Keratinocyte (primary cell): Measurements from ENCODE around the gene SEMA3A. TPM values are rescaled to one million over a fixed set of nuclear protein-coding genes. Genes with fewer than 3 reads are reported as not detected.

Experiments
- DNase-seq: peaks from one replicate; pipeline ENCODE4 v3.0.0-alpha.2; 2011; ENCODE audit warnings: low read depth, missing footprints, low spot score
- FAIRE-seq: peaks from 2 replicates; lab custom pipeline; 2011; peaks lifted over from hg19 to GRCh38; lab: Jason Lieb, UNC
- H2AFZ ChIP-seq: 2 replicates; pipeline ENCODE4 v1.6.0; 2012; ENCODE audit warnings: low read length, control low read depth, inconsistent platforms; ENCODE audit not compliant: control insufficient read depth
- H3K27ac ChIP-seq: 2 replicates; pipeline ENCODE4 v1.5.1; 2011; ENCODE audit warnings: low read length; ENCODE audit not compliant: control insufficient read depth, insufficient read depth
- H3K27me3 ChIP-seq: 3 replicates; pipeline ENCODE4 v1.6.0; 2011; ENCODE audit warnings: low read length; ENCODE audit not compliant: control insufficient read depth, insufficient read depth; ENCODE audit errors: extremely low read depth
- H3K36me3 ChIP-seq, 2 experiments: 2 replicates in 1 of 2; 3 replicates in 1 of 2; pipeline ENCODE4 v1.5.1; 2011; ENCODE audit warnings: low read length in 2 of 2, mild to moderate bottlenecking in 1 of 2; ENCODE audit not compliant: control insufficient read depth in 2 of 2, insufficient read depth in 2 of 2; ENCODE audit errors: extremely low read depth in 1 of 2
- H3K4me1 ChIP-seq: 3 replicates; pipeline ENCODE4 v1.5.1; 2011; ENCODE audit warnings: low read length; ENCODE audit not compliant: control insufficient read depth, insufficient read depth; ENCODE audit errors: extremely low read depth
- H3K4me2 ChIP-seq: 3 replicates; pipeline ENCODE4 v1.6.0; 2011; ENCODE audit warnings: low read depth, low read length; ENCODE audit not compliant: control insufficient read depth, insufficient read depth; ENCODE audit errors: extremely low read depth
- H3K4me3 ChIP-seq, 3 experiments: fragments of 200-600 bp in 1 of 3; sonication (generic) in 1 of 3; 2 replicates in 2 of 3; 3 replicates in 1 of 3; pipeline ENCODE4 v1.5.1; 2011 to 2016; ENCODE audit warnings: low read length in 3 of 3, mild to moderate bottlenecking in 3 of 3, control low read depth in 2 of 3, inconsistent platforms in 1 of 3, low read depth in 1 of 3, mixed read lengths in 1 of 3, mixed run types in 1 of 3, moderate library complexity in 1 of 3; ENCODE audit not compliant: control insufficient read depth in 2 of 3, insufficient read depth in 2 of 3; ENCODE audit errors: extremely low read depth in 1 of 3
- H3K79me2 ChIP-seq: 2 replicates; pipeline ENCODE4 v1.6.0; 2012; ENCODE audit warnings: low read length; ENCODE audit not compliant: control insufficient read depth, insufficient read depth
- H3K9ac ChIP-seq: 3 replicates; pipeline ENCODE4 v1.6.0; 2011; ENCODE audit warnings: low read length; ENCODE audit not compliant: control insufficient read depth, insufficient read depth; ENCODE audit errors: extremely low read depth
- H3K9me1 ChIP-seq: 3 replicates; pipeline ENCODE4 v1.6.0; 2011; ENCODE audit warnings: low read length; ENCODE audit not compliant: control insufficient read depth, insufficient read depth; ENCODE audit errors: extremely low read depth
- H3K9me3 ChIP-seq: 2 replicates; pipeline ENCODE4 v1.5.1; 2012; ENCODE audit warnings: low read depth, low read length; ENCODE audit not compliant: control insufficient read depth
- H4K20me1 ChIP-seq: 3 replicates; pipeline ENCODE4 v1.6.0; 2011; ENCODE audit warnings: low read length; ENCODE audit not compliant: control insufficient read depth, insufficient read depth; ENCODE audit errors: extremely low read depth
- EZH2 ChIP-seq: IDR thresholded peaks from one replicate; pipeline ENCODE4 v1.6.1; 2012; ENCODE audit warnings: inconsistent platforms, mild to moderate bottlenecking, low read length, moderate library complexity
- dilution Hi-C: fragments of 300-500 bp; cut with MboI; formaldehyde crosslinking; loops from one replicate; pipeline ENCODE4 v1.7.0; 2020; ENCODE audit warnings: low sequenced_read_pairs; ENCODE audit not compliant: extremely low pct_ligation_motif_present
- polyA plus RNA-seq, 5 experiments: library from polyadenylated mRNA; depleted of rRNA in 3 of 5; stranded (reverse) in 3 of 5; stranded (forward) in 1 of 5; unstranded in 1 of 5; fragments of >200 nt; gene quantifications; 1 replicate in 1 of 5; 2 replicates in 3 of 5; 3 replicates in 1 of 5; pipeline versions ENCODE4 v1.2.1 to v1.2.3, GENCODE V29; 2011 to 2012; ENCODE audit warnings: missing spikeins in 2 of 5, low read depth in 1 of 5, low replicate concordance in 1 of 5
- TF ChIP-seq, protein P1 (sequence below), 3 experiments: IDR thresholded peaks in 1 of 3; conservative IDR thresholded peaks in 1 of 3; optimal IDR thresholded peaks in 1 of 3; 2 replicates in 2 of 3; 3 replicates in 1 of 3; pipeline versions ENCODE3 to v1.5.1; 2011; ENCODE audit warnings: low read length in 3 of 3, mild to moderate bottlenecking in 3 of 3, moderate library complexity in 2 of 3, control low read depth in 1 of 3, inconsistent platforms in 1 of 3; ENCODE audit not compliant: insufficient read depth in 2 of 3; ENCODE audit errors: extremely low read depth in 1 of 3

Gene SEMA3A
- polyA plus RNA-seq, 1 donor (not counting 4 experiments of a cell fraction or from before 2014, with no cell fraction given): 2.1 TPM

GRCh38 chr7:84200859-84201258, 6.3 kb upstream of the SEMA3A start:
- no peak for DNase-seq
- H3K4me1 ChIP-seq: no peaks in the 10 kb centered on the region
- no peak overlapping the region for H3K27ac ChIP-seq
- no peaks in the 10 kb centered on the region for H3K79me2 ChIP-seq
- no peak overlapping the region for H2AFZ ChIP-seq
- FAIRE-seq: peak; percentile 32
- H3K36me3 ChIP-seq: no peaks in the 10 kb centered on the region
- no peaks in the 10 kb centered on the region for H3K9me1 ChIP-seq
- TF ChIP-seq EZH2: no peak
- TF ChIP-seq, protein P1, sequence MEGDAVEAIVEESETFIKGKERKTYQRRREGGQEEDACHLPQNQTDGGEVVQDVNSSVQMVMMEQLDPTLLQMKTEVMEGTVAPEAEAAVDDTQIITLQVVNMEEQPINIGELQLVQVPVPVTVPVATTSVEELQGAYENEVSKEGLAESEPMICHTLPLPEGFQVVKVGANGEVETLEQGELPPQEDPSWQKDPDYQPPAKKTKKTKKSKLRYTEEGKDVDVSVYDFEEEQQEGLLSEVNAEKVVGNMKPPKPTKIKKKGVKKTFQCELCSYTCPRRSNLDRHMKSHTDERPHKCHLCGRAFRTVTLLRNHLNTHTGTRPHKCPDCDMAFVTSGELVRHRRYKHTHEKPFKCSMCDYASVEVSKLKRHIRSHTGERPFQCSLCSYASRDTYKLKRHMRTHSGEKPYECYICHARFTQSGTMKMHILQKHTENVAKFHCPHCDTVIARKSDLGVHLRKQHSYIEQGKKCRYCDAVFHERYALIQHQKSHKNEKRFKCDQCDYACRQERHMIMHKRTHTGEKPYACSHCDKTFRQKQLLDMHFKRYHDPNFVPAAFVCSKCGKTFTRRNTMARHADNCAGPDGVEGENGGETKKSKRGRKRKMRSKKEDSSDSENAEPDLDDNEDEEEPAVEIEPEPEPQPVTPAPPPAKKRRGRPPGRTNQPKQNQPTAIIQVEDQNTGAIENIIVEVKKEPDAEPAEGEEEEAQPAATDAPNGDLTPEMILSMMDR (optimal IDR thresholded peaks at IDR 0.05 in 1 of 3, IDR thresholded peaks at IDR 0.05 in 1 of 3, conservative IDR thresholded peaks at IDR 0.05 in 1 of 3; ENCODE audit: extremely low read depth in 1 of 3, insufficient read depth in 2 of 3, low read length in 3 of 3): no peak
- no peak overlapping the region for H3K9ac ChIP-seq
- no peaks in the 10 kb centered on the region for H4K20me1 ChIP-seq
- H3K4me3 ChIP-seq: no peak overlapping the region
- dilution Hi-C loops: no loop called here
- no peak overlapping the region for H3K4me2 ChIP-seq
- no peaks in the 10 kb centered on the region for H3K9me3 ChIP-seq
- no peaks in the 10 kb centered on the region for H3K27me3 ChIP-seq

- Histone ChIP-seq H3K27me3 (no peaks in the 10 kb centered on the region), H3K4me2 (no peak overlapping the region), H3K27ac (no peak overlapping the region), H2AFZ (no peak overlapping the region), H3K79me2 (no peaks in the 10 kb centered on the region), H4K20me1 (no peaks in the 10 kb centered on the region), H3K36me3 (no peaks in the 10 kb centered on the region), H3K4me1 (peaks cover 3% of the 10 kb centered on the region), H3K9me3 (no peaks in the 10 kb centered on the region), H3K9ac (no peak overlapping the region), H3K4me3 (no peak overlapping the region), H3K9me1 (no peaks in the 10 kb centered on the region)
- no peak for DNase-seq
- dilution Hi-C loops: no loop called here
- no peak for FAIRE-seq
- TF ChIP-seq EZH2: no peak
- TF ChIP-seq, protein P1 (optimal IDR thresholded peaks at IDR 0.05 in 1 of 3, IDR thresholded peaks at IDR 0.05 in 1 of 3, conservative IDR thresholded peaks at IDR 0.05 in 1 of 3; ENCODE audit: extremely low read depth in 1 of 3, insufficient read depth in 2 of 3, low read length in 3 of 3): no peak
Observed at GRCh38 chr7:84199216-84199615, 4.6 kb upstream of the SEMA3A start.
